Liver (tissue), 9 donors: Measurements from ENCODE around the gene HLTF. TPM values are rescaled to one million over a fixed set of nuclear protein-coding genes. Genes with fewer than 3 reads are reported as not detected.

Experiments
- DNase-seq: peaks from one replicate; pipeline ENCODE4 v3.0.0-alpha.2; 2017; ENCODE audit warnings: low spot score
- H3K27ac ChIP-seq, 2 donors: one replicate each; pipeline ENCODE4 v1.7.0; 2013; ENCODE audit warnings: inconsistent platforms in 2 of 2, low read length in 2 of 2, control low read depth in 1 of 2, low read depth in 1 of 2, mild to moderate bottlenecking in 1 of 2
- H3K27me3 ChIP-seq, 4 donors: one replicate each; pipeline versions ENCODE4 v1.6.1 to v1.7.0; 2013; ENCODE audit warnings: low read length in 3 of 4, inconsistent platforms in 1 of 4, mild to moderate bottlenecking in 1 of 4, moderate library complexity in 1 of 4; ENCODE audit not compliant: control insufficient read depth in 4 of 4, insufficient read depth in 4 of 4
- H3K36me3 ChIP-seq, 4 donors: one replicate each; pipeline versions ENCODE4 v1.6.1 to v1.7.0; 2013; ENCODE audit warnings: low read length in 3 of 4, mild to moderate bottlenecking in 3 of 4, low read depth in 1 of 4, moderate library complexity in 1 of 4; ENCODE audit not compliant: control insufficient read depth in 4 of 4, insufficient read depth in 3 of 4
- H3K4me1 ChIP-seq, 4 donors: one replicate each; pipeline versions ENCODE4 v1.6.1 to v1.7.0; 2013; ENCODE audit warnings: low read length in 3 of 4, mild to moderate bottlenecking in 3 of 4, moderate library complexity in 1 of 4; ENCODE audit not compliant: control insufficient read depth in 4 of 4, insufficient read depth in 4 of 4
- H3K4me3 ChIP-seq, 3 donors: one replicate each; pipeline versions ENCODE4 v1.6.1 to v1.7.0; 2013; ENCODE audit warnings: low read length in 3 of 3, control low read depth in 1 of 3, low read depth in 1 of 3, mild to moderate bottlenecking in 1 of 3
- H3K9ac ChIP-seq, 2 donors: one replicate each; pipeline ENCODE4 v1.7.0; 2013; ENCODE audit warnings: low read length in 2 of 2, mild to moderate bottlenecking in 2 of 2, moderate library complexity in 2 of 2, control low read depth in 1 of 2, low read depth in 1 of 2
- H3K9me3 ChIP-seq, 4 donors: one replicate each; pipeline versions ENCODE4 v1.6.1 to v1.7.0; 2013; ENCODE audit warnings: low read length in 3 of 4; ENCODE audit not compliant: control insufficient read depth in 4 of 4
- EGR1 ChIP-seq, 2 donors: IDR thresholded peaks; 2 replicates each; pipeline ENCODE4 v1.6.1; 2016 to 2018; ENCODE audit warnings: antibody characterized with exemption in 2 of 2, low read depth in 2 of 2
- FOXA1 ChIP-seq: IDR thresholded peaks from 2 replicates; pipeline ENCODE4 v1.6.1; 2016; ENCODE audit warnings: antibody characterized with exemption
- FOXA2 ChIP-seq: IDR thresholded peaks from 2 replicates; pipeline ENCODE4 v1.6.1; 2016; ENCODE audit warnings: antibody characterized with exemption
- GABPA ChIP-seq, 2 donors: IDR thresholded peaks in 1 of 2; conservative IDR thresholded peaks in 1 of 2; 2 replicates each; pipeline ENCODE4 v1.6.1; 2016; ENCODE audit warnings: antibody characterized with exemption in 2 of 2, mild to moderate bottlenecking in 1 of 2, moderate library complexity in 1 of 2
- HNF4A ChIP-seq, 2 donors: conservative IDR thresholded peaks; 2 replicates each; pipeline ENCODE4 v1.6.1; 2016; ENCODE audit warnings: antibody characterized with exemption in 2 of 2, mild to moderate bottlenecking in 2 of 2
- HNF4G ChIP-seq: IDR thresholded peaks from 2 replicates; pipeline ENCODE4 v1.6.1; 2016; ENCODE audit warnings: antibody characterized with exemption
- JUND ChIP-seq, 2 donors: IDR thresholded peaks; 2 replicates each; pipeline ENCODE4 v1.6.1; 2016; ENCODE audit warnings: antibody characterized with exemption in 2 of 2
- NR2F2 ChIP-seq: IDR thresholded peaks from 2 replicates; pipeline ENCODE4 v1.6.1; 2016; ENCODE audit warnings: antibody characterized with exemption
- RAD21 ChIP-seq, 2 donors: IDR thresholded peaks; 2 replicates each; pipeline ENCODE4 v1.6.1; 2016; ENCODE audit warnings: antibody characterized with exemption in 2 of 2, mild to moderate bottlenecking in 2 of 2
- RXRA ChIP-seq, 2 donors: IDR thresholded peaks; 2 replicates each; pipeline ENCODE4 v1.6.1; 2017 to 2018; ENCODE audit warnings: antibody characterized with exemption in 2 of 2, mild to moderate bottlenecking in 1 of 2
- TAF1 ChIP-seq: conservative IDR thresholded peaks from 2 replicates; pipeline ENCODE4 v1.6.1; 2016; ENCODE audit warnings: antibody characterized with exemption, mild to moderate bottlenecking
- YY1 ChIP-seq: IDR thresholded peaks from 2 replicates; pipeline ENCODE4 v1.6.1; 2016; ENCODE audit warnings: antibody characterized with exemption, mild to moderate bottlenecking
- WGBS: extraction: QIAGEN DNeasy Blood & Tissue Kit; methylation state at CpG from one replicate; pipeline ENCODE4 v1.1.7; 2013; 5-methylcytosine and 5-hydroxymethylcytosine counted together
- polyA plus RNA-seq, 2 donors: library from polyadenylated mRNA; stranded (reverse) in 1 of 2; unstranded in 1 of 2; fragments of 200-250 nt in 1 of 2; fragments of >200 nt in 1 of 2; fragmentation: Nextera tagmentation in 1 of 2; extraction: Ambion mirVana in 1 of 2; gene quantifications; one replicate each; pipeline versions ENCODE4 v1.2.1 to v1.2.3, GENCODE V29; 2013 to 2015
- total RNA-seq, 2 donors: library from RNA; depleted of rRNA; stranded (reverse); fragments of >200 nt; gene quantifications; one replicate each; pipeline ENCODE4 v1.2.3, GENCODE V29; 2014
- TF ChIP-seq, protein P1 (sequence below): IDR thresholded peaks from 2 replicates; pipeline ENCODE4 v1.6.1; 2016; ENCODE audit warnings: antibody characterized with exemption
- TF ChIP-seq, protein P2 (sequence below): IDR thresholded peaks from 2 replicates; pipeline ENCODE4 v1.6.1; 2016; ENCODE audit warnings: antibody characterized with exemption
- TF ChIP-seq, protein P3 (sequence below): IDR thresholded peaks from 2 replicates; pipeline ENCODE4 v1.6.1; 2016; ENCODE audit warnings: antibody characterized with exemption
- TF ChIP-seq, protein P4 (sequence below): IDR thresholded peaks from 2 replicates; pipeline ENCODE4 v1.6.1; 2016; ENCODE audit warnings: antibody characterized with exemption, mild to moderate bottlenecking
- donor health status: healthy.
- donor health status: healthy.
- donor health status: healthy.
- donor health status: healthy.
- donor health status: healthy.

Gene HLTF
- total and polyA plus RNA-seq, 4 donors: 4.1 to 31.7 (median 17.0) TPM

GRCh38 chr3:149013726-149014125 is 72.6 kb downstream of the HLTF start:
- Histone ChIP-seq H3K9me3 (no peaks in the 10 kb centered on the region), H3K9ac (no peak overlapping the region), H3K36me3 (peaks cover 3 to 27% (median 18%) of the 10 kb centered on the region in 4 donors), H3K4me1 (no peaks in the 10 kb centered on the region), H3K4me3 (no peak overlapping the region), H3K27ac (no peak overlapping the region), H3K27me3 (no peaks in the 10 kb centered on the region)
- TF ChIP-seq RAD21 (IDR thresholded peaks at IDR 0.05) (no peak), FOXA1 (no peak), EGR1 (IDR thresholded peaks at IDR 0.05; ENCODE audit: low read depth in 2 of 2) (no peak), RXRA (IDR thresholded peaks at IDR 0.05) (no peak), HNF4A (conservative IDR thresholded peaks at IDR 0.05) (no peak), HNF4G (no peak)
- TF ChIP-seq, protein P1, sequence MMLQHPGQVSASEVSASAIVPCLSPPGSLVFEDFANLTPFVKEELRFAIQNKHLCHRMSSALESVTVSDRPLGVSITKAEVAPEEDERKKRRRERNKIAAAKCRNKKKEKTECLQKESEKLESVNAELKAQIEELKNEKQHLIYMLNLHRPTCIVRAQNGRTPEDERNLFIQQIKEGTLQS: no peak
- 98% methylated on average over 6 of the region's 6 CpGs for WGBS
- DNase-seq: no peak

DNA sequence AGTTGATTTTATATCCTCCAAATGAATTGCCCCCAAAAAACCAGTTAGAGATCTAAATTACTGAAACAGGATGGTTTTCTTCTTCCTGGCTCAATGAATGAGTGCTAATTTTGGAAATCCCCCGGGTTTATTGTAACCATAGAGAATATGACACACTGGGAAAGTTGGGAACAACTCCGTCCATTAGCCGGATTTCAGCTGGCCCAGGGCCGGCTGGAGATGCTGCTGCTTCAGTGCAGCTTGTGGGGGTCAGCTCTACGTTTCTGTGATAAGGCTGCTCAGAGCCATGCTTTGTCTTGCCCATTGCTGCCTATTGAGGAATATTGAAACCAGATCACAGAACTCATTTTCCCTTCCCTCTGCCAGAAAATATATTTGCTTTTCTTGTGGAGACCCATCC is 74.7 kb downstream of the HLTF start:
- Histone ChIP-seq H3K36me3 (peaks cover 3 to 32% (median 17%) of the 10 kb centered on the region in 4 donors), H3K27ac (no peak overlapping the region), H3K9me3 (no peaks in the 10 kb centered on the region), H3K27me3 (no peaks in the 10 kb centered on the region), H3K9ac (no peak overlapping the region), H3K4me1 (no peaks in the 10 kb centered on the region), H3K4me3 (no peak overlapping the region)
- DNase-seq: no peak
- 90% methylated on average over 5 of the region's 5 CpGs for WGBS
- TF ChIP-seq, protein P2, sequence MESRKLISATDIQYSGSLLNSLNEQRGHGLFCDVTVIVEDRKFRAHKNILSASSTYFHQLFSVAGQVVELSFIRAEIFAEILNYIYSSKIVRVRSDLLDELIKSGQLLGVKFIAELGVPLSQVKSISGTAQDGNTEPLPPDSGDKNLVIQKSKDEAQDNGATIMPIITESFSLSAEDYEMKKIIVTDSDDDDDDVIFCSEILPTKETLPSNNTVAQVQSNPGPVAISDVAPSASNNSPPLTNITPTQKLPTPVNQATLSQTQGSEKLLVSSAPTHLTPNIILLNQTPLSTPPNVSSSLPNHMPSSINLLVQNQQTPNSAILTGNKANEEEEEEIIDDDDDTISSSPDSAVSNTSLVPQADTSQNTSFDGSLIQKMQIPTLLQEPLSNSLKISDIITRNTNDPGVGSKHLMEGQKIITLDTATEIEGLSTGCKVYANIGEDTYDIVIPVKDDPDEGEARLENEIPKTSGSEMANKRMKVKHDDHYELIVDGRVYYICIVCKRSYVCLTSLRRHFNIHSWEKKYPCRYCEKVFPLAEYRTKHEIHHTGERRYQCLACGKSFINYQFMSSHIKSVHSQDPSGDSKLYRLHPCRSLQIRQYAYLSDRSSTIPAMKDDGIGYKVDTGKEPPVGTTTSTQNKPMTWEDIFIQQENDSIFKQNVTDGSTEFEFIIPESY: no peak
- TF ChIP-seq GABPA (IDR thresholded peaks at IDR 0.05 in 1 of 2, conservative IDR thresholded peaks at IDR 0.05 in 1 of 2) (no peak), FOXA1 (no peak)

DNA sequence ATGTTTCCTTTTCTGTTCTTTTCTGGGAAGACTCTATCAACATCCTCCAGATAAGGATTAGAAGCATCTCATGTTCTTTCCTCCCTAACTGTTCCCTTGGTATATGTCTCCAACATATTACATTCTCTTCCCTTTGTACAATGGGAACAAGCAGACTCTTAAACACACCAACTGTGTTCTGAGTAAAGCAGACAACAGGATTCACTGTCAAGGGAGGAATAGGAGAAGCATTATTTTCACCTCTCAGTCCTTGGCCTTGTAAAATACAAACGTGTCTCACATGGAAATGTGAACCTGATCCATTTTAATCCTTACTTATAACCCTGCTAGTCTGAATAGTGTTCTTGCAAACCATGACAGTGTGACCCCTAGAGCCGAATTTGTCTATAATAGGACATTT is 75.4 kb downstream of the HLTF start:
- DNase-seq: no peak
- 79% methylated on average over 2 of the region's 2 CpGs for WGBS
- Histone ChIP-seq H3K9ac (no peak overlapping the region), H3K27ac (no peak overlapping the region), H3K4me3 (no peak overlapping the region), H3K36me3 (peaks cover 3 to 31% (median 17%) of the 10 kb centered on the region in 4 donors), H3K27me3 (no peaks in the 10 kb centered on the region), H3K4me1 (no peaks in the 10 kb centered on the region), H3K9me3 (no peaks in the 10 kb centered on the region)
- TF ChIP-seq, protein P1: no peak
- TF ChIP-seq NR2F2 (no peak), YY1 (no peak), FOXA1 (no peak), EGR1 (IDR thresholded peaks at IDR 0.05; ENCODE audit: low read depth in 2 of 2) (no peak), HNF4A (conservative IDR thresholded peaks at IDR 0.05) (no peak), JUND (IDR thresholded peaks at IDR 0.05) (no peak), RXRA (IDR thresholded peaks at IDR 0.05) (no peak), FOXA2 (no peak), HNF4G (no peak), TAF1 (no peak)
- TF ChIP-seq, protein P3, sequence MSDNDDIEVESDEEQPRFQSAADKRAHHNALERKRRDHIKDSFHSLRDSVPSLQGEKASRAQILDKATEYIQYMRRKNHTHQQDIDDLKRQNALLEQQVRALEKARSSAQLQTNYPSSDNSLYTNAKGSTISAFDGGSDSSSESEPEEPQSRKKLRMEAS: no peak
- TF ChIP-seq, protein P2: no peak
- TF ChIP-seq, protein P4, sequence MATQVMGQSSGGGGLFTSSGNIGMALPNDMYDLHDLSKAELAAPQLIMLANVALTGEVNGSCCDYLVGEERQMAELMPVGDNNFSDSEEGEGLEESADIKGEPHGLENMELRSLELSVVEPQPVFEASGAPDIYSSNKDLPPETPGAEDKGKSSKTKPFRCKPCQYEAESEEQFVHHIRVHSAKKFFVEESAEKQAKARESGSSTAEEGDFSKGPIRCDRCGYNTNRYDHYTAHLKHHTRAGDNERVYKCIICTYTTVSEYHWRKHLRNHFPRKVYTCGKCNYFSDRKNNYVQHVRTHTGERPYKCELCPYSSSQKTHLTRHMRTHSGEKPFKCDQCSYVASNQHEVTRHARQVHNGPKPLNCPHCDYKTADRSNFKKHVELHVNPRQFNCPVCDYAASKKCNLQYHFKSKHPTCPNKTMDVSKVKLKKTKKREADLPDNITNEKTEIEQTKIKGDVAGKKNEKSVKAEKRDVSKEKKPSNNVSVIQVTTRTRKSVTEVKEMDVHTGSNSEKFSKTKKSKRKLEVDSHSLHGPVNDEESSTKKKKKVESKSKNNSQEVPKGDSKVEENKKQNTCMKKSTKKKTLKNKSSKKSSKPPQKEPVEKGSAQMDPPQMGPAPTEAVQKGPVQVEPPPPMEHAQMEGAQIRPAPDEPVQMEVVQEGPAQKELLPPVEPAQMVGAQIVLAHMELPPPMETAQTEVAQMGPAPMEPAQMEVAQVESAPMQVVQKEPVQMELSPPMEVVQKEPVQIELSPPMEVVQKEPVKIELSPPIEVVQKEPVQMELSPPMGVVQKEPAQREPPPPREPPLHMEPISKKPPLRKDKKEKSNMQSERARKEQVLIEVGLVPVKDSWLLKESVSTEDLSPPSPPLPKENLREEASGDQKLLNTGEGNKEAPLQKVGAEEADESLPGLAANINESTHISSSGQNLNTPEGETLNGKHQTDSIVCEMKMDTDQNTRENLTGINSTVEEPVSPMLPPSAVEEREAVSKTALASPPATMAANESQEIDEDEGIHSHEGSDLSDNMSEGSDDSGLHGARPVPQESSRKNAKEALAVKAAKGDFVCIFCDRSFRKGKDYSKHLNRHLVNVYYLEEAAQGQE: no peak
